ENCODE data around the gene DDIT3.

DDIT3 gene

DNA sequence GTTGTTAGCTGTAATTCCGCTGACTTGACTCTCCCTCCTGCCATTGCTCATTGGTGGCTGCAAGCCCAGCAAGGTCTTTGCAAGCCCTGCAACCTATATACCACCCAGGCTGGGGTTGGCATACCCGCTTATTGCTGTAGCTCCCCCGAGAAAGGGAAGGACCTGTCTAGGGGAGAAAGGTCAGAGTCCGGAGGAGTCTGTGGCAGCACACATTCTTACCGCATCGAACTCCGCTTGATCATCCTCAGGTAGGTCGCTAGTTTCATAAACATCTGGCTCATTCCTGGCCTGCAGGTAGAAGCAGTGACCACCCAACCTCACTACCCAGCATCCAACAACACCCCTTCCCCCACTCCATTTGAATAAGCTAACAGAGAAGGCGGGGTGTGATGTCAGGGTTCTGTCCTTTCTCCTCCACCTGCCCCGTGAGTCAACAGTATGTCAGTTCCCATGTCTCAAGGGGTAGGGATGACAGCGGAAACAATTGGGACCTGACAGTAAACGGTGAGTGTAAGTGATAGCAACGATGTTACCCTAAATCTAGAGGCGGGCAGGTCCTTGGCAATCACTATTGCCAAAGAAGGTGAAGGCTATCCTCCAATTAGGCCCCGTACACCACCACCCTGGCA lies 25.6 kb upstream of the DDIT3 start:
- H3K4me3 ChIP-seq (ENCODE audit: low read length), result peak overlapping the region; percentile 98
- H3K4me1 ChIP-seq (ENCODE audit: control insufficient read depth, insufficient read depth, low read length), result peaks cover 26% of the 10 kb centered on the region
- H3K9me3 ChIP-seq (ENCODE audit: control insufficient read depth, low read length), result no peaks in the 10 kb centered on the region
- H3K36me3 ChIP-seq (ENCODE audit: control insufficient read depth, insufficient read depth, low read length, severe bottlenecking), result peaks cover 14% of the 10 kb centered on the region
- H3K9ac ChIP-seq (ENCODE audit: low read length), result peak overlapping the region; percentile 97
- peaks cover 27% of the 10 kb centered on the region for H3K27me3 ChIP-seq (replicated peaks; ENCODE audit: control insufficient read depth, insufficient read depth, low read length)
- no peak for DNase-seq (ENCODE audit: low read depth)

GRCh38 chr12:57543581-57543980 lies 23.3 kb upstream of the DDIT3 start:
- peaks cover 27% of the 10 kb centered on the region for H3K4me1 ChIP-seq (ENCODE audit: control insufficient read depth, insufficient read depth, low read length)
- no peak overlapping the region for H3K9ac ChIP-seq (ENCODE audit: low read length)
- H3K4me3 ChIP-seq (ENCODE audit: low read length), result no peak overlapping the region
- H3K9me3 ChIP-seq (ENCODE audit: control insufficient read depth, low read length), result no peaks in the 10 kb centered on the region
- peaks cover 4% of the 10 kb centered on the region for H3K27me3 ChIP-seq (replicated peaks; ENCODE audit: control insufficient read depth, insufficient read depth, low read length)
- H3K36me3 ChIP-seq (ENCODE audit: control insufficient read depth, insufficient read depth, low read length, severe bottlenecking), result peaks cover 32% of the 10 kb centered on the region
- no peak for DNase-seq (ENCODE audit: low read depth)

DNA sequence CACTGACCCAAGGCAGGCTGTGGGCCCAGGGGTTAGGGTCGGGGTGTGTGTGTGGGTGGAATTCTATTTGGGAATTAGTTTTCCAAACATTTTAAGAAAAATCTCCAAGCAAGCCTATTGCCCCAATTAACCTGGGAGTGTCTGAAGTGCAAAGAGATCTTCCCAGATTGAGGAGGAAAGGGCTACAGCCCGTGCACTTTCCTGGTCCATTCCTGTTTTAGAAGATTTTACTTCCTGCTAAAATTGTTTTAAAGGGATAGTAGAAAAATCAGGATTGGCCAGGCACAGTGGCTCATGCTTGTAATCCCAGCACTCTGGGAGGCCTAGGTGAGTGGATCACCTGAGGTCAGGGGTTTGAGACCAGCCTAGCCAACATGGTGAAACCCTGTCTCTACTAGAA lies 21.4 kb upstream of the DDIT3 start:
- Histone ChIP-seq H3K36me3 (ENCODE audit: control insufficient read depth, insufficient read depth, low read length, severe bottlenecking) (peaks cover 41% of the 10 kb centered on the region), H3K9ac (ENCODE audit: low read length) (no peak overlapping the region), H3K4me1 (ENCODE audit: control insufficient read depth, insufficient read depth, low read length) (peaks cover 20% of the 10 kb centered on the region), H3K27me3 (replicated peaks; ENCODE audit: control insufficient read depth, insufficient read depth, low read length) (no peaks in the 10 kb centered on the region), H3K4me3 (ENCODE audit: low read length) (no peak overlapping the region), H3K9me3 (ENCODE audit: control insufficient read depth, low read length) (no peaks in the 10 kb centered on the region)
- DNase-seq (ENCODE audit: low read depth), result no peak

GRCh38 chr12:57541001-57541400 lies 20.7 kb upstream of the DDIT3 start:
- H3K4me3 ChIP-seq (ENCODE audit: low read length), result no peak overlapping the region

DNA sequence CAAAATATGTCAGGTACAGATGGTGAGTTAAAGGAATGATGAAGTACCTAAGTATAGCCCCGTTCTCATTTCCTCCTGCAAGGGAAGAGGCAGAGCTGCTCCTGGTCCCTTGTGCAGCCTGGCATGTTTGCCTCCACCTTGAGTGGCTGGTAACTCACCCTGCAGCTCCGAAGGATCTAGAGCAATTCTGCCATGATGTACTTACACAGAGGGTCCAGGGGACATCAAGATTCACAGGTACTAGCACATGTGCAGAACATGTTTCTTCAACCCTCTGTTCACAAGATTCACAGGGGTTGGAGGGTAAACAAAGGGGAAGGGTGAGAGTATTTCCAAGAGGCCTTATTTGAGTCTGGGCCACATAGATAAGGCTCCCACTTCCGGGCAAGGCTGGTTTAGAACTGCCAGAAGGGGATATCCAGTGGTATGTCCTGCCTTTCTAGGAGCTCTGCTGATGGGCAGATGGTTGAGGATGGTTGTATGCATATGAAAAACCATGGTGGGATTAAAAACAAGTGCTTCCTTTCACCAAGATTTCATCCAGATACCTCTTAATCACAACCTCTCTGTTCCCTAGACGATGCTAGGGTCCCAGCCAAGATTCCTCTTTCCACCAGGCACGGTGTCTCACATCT lies 18.9 kb upstream of the DDIT3 start:
- H3K27me3 ChIP-seq (replicated peaks; ENCODE audit: control insufficient read depth, insufficient read depth, low read length), result no peaks in the 10 kb centered on the region
- no peak overlapping the region for H3K9ac ChIP-seq (ENCODE audit: low read length)
- DNase-seq (ENCODE audit: low read depth), result no peak
- no peak overlapping the region for H3K4me3 ChIP-seq (ENCODE audit: low read length)
- peaks cover 60% of the 10 kb centered on the region for H3K36me3 ChIP-seq (ENCODE audit: control insufficient read depth, insufficient read depth, low read length, severe bottlenecking)
- H3K9me3 ChIP-seq (ENCODE audit: control insufficient read depth, low read length), result no peaks in the 10 kb centered on the region
- peaks cover 10% of the 10 kb centered on the region for H3K4me1 ChIP-seq (ENCODE audit: control insufficient read depth, insufficient read depth, low read length)

More at GRCh38 chr12:57541001-57541400, 20.7 kb upstream of the DDIT3 start:
- Histone ChIP-seq H3K9ac (ENCODE audit: low read length) (no peak overlapping the region), H3K9me3 (ENCODE audit: control insufficient read depth, low read length) (no peaks in the 10 kb centered on the region), H3K4me1 (ENCODE audit: control insufficient read depth, insufficient read depth, low read length) (peaks cover 17% of the 10 kb centered on the region), H3K36me3 (ENCODE audit: control insufficient read depth, insufficient read depth, low read length, severe bottlenecking) (peaks cover 44% of the 10 kb centered on the region), H3K27me3 (replicated peaks; ENCODE audit: control insufficient read depth, insufficient read depth, low read length) (no peaks in the 10 kb centered on the region)
- no peak for DNase-seq (ENCODE audit: low read depth)

DNA sequence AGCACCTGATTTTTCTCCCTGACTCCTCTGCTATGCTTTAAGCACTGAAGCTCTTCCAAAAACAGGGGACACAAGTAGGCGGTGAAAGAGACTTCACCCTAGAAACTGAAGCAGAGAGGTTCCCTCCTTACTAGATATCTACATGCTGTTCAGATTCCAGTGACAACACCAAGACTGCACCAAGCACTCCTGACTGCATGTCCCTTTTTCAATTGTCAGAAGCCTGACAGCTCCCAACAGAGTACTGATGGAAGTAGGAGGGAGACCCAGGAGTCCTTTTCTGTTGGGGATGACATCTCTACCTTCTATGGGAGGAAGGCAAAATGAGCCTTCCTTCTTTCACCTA lies 16.3 kb upstream of the DDIT3 start:
- Histone ChIP-seq H3K9ac (ENCODE audit: low read length) (no peak overlapping the region), H3K27me3 (replicated peaks; ENCODE audit: control insufficient read depth, insufficient read depth, low read length) (no peaks in the 10 kb centered on the region), H3K9me3 (ENCODE audit: control insufficient read depth, low read length) (no peaks in the 10 kb centered on the region), H3K4me1 (ENCODE audit: control insufficient read depth, insufficient read depth, low read length) (peaks cover 4% of the 10 kb centered on the region), H3K4me3 (ENCODE audit: low read length) (no peak overlapping the region), H3K36me3 (ENCODE audit: control insufficient read depth, insufficient read depth, low read length, severe bottlenecking) (peaks cover 77% of the 10 kb centered on the region)
- no peak for DNase-seq (ENCODE audit: low read depth)

GRCh38 chr12:57535764-57536596 lies 15.7 kb upstream of the DDIT3 start:
- no peaks in the 10 kb centered on the region for H3K9me3 ChIP-seq (ENCODE audit: control insufficient read depth, low read length)
- H3K27me3 ChIP-seq (replicated peaks; ENCODE audit: control insufficient read depth, insufficient read depth, low read length), result no peaks in the 10 kb centered on the region
- H3K4me3 ChIP-seq (ENCODE audit: low read length), result no peak overlapping the region
- peaks cover 77% of the 10 kb centered on the region for H3K36me3 ChIP-seq (ENCODE audit: control insufficient read depth, insufficient read depth, low read length, severe bottlenecking)
- peaks cover 2% of the 10 kb centered on the region for H3K4me1 ChIP-seq (ENCODE audit: control insufficient read depth, insufficient read depth, low read length)
- H3K9ac ChIP-seq (ENCODE audit: low read length), result no peak overlapping the region
- no peak for DNase-seq (ENCODE audit: low read depth)

DNA sequence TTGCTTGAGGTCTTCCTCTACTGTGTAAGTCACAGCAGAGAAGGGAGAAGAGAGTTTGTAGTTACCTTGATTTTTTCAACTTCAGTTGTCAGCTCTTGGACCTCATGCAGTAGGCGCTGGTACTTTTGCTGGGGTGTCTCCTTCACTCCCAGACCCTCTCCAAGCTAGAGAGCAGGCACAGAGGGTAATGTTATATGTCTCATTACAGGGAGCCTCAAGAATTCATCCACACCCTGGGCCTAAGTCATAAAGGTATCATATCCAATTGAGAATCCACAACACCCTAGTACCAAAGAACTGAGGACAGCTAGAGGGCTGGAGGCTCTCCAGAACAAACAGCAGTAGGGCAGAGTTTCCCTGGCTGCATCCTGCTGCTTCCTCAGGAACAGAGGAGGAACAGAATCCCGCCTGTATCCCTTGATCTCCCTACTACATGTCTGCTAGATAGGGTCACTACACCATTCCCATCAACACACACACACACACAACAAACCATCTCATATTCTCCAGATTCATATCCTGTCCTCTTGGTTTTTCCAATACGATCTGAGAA lies 14.8 kb upstream of the DDIT3 start:
- Histone ChIP-seq H3K9me3 (ENCODE audit: control insufficient read depth, low read length) (no peaks in the 10 kb centered on the region), H3K36me3 (ENCODE audit: control insufficient read depth, insufficient read depth, low read length, severe bottlenecking) (peaks cover 79% of the 10 kb centered on the region)

DNA sequence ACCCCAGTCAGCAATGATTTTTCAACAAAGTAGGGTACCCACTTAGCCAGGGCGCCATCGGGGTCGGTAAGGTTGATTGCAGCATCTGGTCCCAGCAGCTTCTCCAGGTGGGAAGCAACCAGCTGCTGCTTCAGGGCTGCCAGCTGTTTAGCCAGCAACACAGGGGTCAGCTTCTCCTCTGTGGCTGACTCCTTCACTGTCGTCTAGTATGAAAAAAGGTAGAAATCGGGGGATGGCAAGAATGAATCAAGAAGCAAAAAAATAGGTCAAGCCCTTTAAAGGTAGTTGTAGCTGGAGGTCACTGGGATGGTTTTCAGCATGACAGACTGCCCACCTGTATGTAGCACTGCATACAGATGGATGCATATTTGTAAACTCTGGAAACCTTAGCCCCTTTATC lies 13.9 kb upstream of the DDIT3 start:
- no peaks in the 10 kb centered on the region for H3K9me3 ChIP-seq (ENCODE audit: control insufficient read depth, low read length)
- no peak overlapping the region for H3K9ac ChIP-seq (ENCODE audit: low read length)
- H3K36me3 ChIP-seq (ENCODE audit: control insufficient read depth, insufficient read depth, low read length, severe bottlenecking), result peaks cover 81% of the 10 kb centered on the region
- H3K4me3 ChIP-seq (ENCODE audit: low read length), result no peak overlapping the region
- H3K27me3 ChIP-seq (replicated peaks; ENCODE audit: control insufficient read depth, insufficient read depth, low read length), result no peaks in the 10 kb centered on the region
- no peaks in the 10 kb centered on the region for H3K4me1 ChIP-seq (ENCODE audit: control insufficient read depth, insufficient read depth, low read length)
- no peak for DNase-seq (ENCODE audit: low read depth)

More for the DNA sequence above, 14.8 kb upstream of the DDIT3 start:
- DNase-seq (ENCODE audit: low read depth), result no peak
- no peaks in the 10 kb centered on the region for H3K4me1 ChIP-seq (ENCODE audit: control insufficient read depth, insufficient read depth, low read length)
- no peak overlapping the region for H3K9ac ChIP-seq (ENCODE audit: low read length)
- no peak overlapping the region for H3K4me3 ChIP-seq (ENCODE audit: low read length)
- no peaks in the 10 kb centered on the region for H3K27me3 ChIP-seq (replicated peaks; ENCODE audit: control insufficient read depth, insufficient read depth, low read length)

GRCh38 chr12:57533108-57533507 lies 12.8 kb upstream of the DDIT3 start:
- peaks cover 84% of the 10 kb centered on the region for H3K36me3 ChIP-seq (ENCODE audit: control insufficient read depth, insufficient read depth, low read length, severe bottlenecking)

GRCh38 chr12:57531836-57532235 lies 11.5 kb upstream of the DDIT3 start:
- peaks cover 90% of the 10 kb centered on the region for H3K36me3 ChIP-seq (ENCODE audit: control insufficient read depth, insufficient read depth, low read length, severe bottlenecking)
- peaks cover 3% of the 10 kb centered on the region for H3K4me1 ChIP-seq (ENCODE audit: control insufficient read depth, insufficient read depth, low read length)
- H3K4me3 ChIP-seq (ENCODE audit: low read length), result no peak overlapping the region
- DNase-seq (ENCODE audit: low read depth), result no peak
- no peak overlapping the region for H3K9ac ChIP-seq (ENCODE audit: low read length)
- H3K27me3 ChIP-seq (replicated peaks; ENCODE audit: control insufficient read depth, insufficient read depth, low read length), result no peaks in the 10 kb centered on the region
- H3K9me3 ChIP-seq (ENCODE audit: control insufficient read depth, low read length), result no peaks in the 10 kb centered on the region

More at GRCh38 chr12:57533108-57533507, 12.8 kb upstream of the DDIT3 start:
- H3K4me1 ChIP-seq (ENCODE audit: control insufficient read depth, insufficient read depth, low read length), result no peaks in the 10 kb centered on the region
- H3K4me3 ChIP-seq (ENCODE audit: low read length), result no peak overlapping the region
- no peak for DNase-seq (ENCODE audit: low read depth)
- H3K9me3 ChIP-seq (ENCODE audit: control insufficient read depth, low read length), result no peaks in the 10 kb centered on the region
- no peaks in the 10 kb centered on the region for H3K27me3 ChIP-seq (replicated peaks; ENCODE audit: control insufficient read depth, insufficient read depth, low read length)
- no peak overlapping the region for H3K9ac ChIP-seq (ENCODE audit: low read length)
